PC-3 (cell line): ENCODE results near the gene LXN.

Experiments used
- EZH2 ChIP-seq: fragments of 300-600 bp; sonication (generic); IDR thresholded peaks from one replicate; pipeline ENCODE4 v1.6.1; 2017; ENCODE audit warnings: antibody characterized with exemption, mild to moderate bottlenecking, low read length; ENCODE audit not compliant: unreplicated experiment
- EZH2phosphoT487 ChIP-seq: fragments of 300-600 bp; sonication (generic); IDR thresholded peaks from 2 replicates; pipeline ENCODE4 v1.6.1; 2018; ENCODE audit warnings: mild to moderate bottlenecking, antibody characterized with exemption, low read length, borderline replicate concordance
- TF ChIP-seq, protein P1 (sequence below): fragments of 300-600 bp; sonication (generic); conservative IDR thresholded peaks from 2 replicates; pipeline ENCODE4 v1.5.1; 2017; ENCODE audit warnings: antibody characterized with exemption, low read depth, mild to moderate bottlenecking, low read length

DNA sequence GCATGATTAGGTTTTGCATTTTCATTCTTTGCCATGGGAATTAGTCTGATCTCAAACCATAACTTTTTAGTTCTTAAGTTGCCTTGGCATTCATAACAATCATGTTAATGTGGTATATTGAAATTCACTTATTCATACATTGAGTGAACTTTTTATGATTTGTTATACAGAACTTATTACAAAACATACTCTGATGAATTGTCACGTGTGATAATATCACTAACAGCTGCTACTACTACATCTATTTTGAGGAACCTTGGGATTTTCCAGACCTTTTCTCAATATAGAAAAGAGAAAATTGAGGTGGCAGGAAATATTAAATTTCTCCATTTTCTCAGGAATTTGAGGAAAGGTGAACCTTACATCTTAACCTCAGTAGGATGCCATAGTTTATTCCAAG lies 9.2 kb downstream of the LXN start:
- TF ChIP-seq, protein P1, sequence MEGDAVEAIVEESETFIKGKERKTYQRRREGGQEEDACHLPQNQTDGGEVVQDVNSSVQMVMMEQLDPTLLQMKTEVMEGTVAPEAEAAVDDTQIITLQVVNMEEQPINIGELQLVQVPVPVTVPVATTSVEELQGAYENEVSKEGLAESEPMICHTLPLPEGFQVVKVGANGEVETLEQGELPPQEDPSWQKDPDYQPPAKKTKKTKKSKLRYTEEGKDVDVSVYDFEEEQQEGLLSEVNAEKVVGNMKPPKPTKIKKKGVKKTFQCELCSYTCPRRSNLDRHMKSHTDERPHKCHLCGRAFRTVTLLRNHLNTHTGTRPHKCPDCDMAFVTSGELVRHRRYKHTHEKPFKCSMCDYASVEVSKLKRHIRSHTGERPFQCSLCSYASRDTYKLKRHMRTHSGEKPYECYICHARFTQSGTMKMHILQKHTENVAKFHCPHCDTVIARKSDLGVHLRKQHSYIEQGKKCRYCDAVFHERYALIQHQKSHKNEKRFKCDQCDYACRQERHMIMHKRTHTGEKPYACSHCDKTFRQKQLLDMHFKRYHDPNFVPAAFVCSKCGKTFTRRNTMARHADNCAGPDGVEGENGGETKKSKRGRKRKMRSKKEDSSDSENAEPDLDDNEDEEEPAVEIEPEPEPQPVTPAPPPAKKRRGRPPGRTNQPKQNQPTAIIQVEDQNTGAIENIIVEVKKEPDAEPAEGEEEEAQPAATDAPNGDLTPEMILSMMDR, result no peak
- TF ChIP-seq EZH2 (no peak), EZH2phosphoT487 (no peak)
